GM20000 (cell line): ENCODE results near the gene ZNF292.

Source experiments
- DNase-seq: peaks from one replicate; pipeline ENCODE4 v3.0.0; 2012; ENCODE audit warnings: low spot score
- TF ChIP-seq, protein P1 (sequence below): IDR thresholded peaks from 2 replicates; pipeline ENCODE4 v1.5.1; 2012; ENCODE audit warnings: mild to moderate bottlenecking, control low read depth; ENCODE audit errors: extremely low read depth, missing control alignments

Gene ZNF292

GRCh38 chr6:87154993-87155841 lies at the start of gene ZNF292:
ZNF292 (plus strand) TSS chr6:87155565; CDS start chr6:87155592, 27 bp downstream.
- TF ChIP-seq, protein P1, sequence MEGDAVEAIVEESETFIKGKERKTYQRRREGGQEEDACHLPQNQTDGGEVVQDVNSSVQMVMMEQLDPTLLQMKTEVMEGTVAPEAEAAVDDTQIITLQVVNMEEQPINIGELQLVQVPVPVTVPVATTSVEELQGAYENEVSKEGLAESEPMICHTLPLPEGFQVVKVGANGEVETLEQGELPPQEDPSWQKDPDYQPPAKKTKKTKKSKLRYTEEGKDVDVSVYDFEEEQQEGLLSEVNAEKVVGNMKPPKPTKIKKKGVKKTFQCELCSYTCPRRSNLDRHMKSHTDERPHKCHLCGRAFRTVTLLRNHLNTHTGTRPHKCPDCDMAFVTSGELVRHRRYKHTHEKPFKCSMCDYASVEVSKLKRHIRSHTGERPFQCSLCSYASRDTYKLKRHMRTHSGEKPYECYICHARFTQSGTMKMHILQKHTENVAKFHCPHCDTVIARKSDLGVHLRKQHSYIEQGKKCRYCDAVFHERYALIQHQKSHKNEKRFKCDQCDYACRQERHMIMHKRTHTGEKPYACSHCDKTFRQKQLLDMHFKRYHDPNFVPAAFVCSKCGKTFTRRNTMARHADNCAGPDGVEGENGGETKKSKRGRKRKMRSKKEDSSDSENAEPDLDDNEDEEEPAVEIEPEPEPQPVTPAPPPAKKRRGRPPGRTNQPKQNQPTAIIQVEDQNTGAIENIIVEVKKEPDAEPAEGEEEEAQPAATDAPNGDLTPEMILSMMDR: no peak
- DNase-seq: peak; percentile 91

GRCh38 chr6:87105823-87106222 lies 49.5 kb upstream of the ZNF292 start:
- TF ChIP-seq, protein P1: no peak

DNA sequence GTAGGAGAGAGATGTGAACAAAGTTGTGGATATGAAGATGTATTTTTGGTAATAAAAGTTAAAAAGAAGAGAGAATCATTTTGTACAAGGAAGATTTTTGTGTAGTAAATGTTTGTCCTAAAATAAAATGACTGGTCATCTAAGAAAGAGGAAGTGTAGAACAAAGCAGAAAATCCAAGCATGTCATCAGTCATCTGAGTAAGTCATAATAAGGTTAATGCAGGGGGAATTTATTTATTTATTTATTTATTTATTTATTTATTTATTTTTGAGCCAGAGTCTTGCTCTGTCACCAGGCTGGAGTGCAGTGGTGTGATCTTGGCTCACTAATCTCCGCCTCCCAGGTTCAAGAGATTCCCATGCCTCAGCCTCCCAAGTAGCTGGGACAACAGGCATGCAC lies 44.7 kb upstream of the ZNF292 start:
- DNase-seq: no peak

More at GRCh38 chr6:87105823-87106222, 49.5 kb upstream of the ZNF292 start:
- no peak for DNase-seq

GRCh38 chr6:87115402-87116135 lies 39.8 kb upstream of the ZNF292 start:
- DNase-seq: peak; percentile 59

More for the DNA sequence above, 44.7 kb upstream of the ZNF292 start:
- TF ChIP-seq, protein P1: no peak

GRCh38 chr6:87116922-87117321 lies 38.4 kb upstream of the ZNF292 start:
- TF ChIP-seq, protein P1: no peak
- no peak for DNase-seq

More at GRCh38 chr6:87115402-87116135, 39.8 kb upstream of the ZNF292 start:
- TF ChIP-seq, protein P1: no peak

- DNase-seq: no peak
- TF ChIP-seq, protein P1: no peak
Measured at GRCh38 chr6:87118054-87118453, 37.3 kb upstream of the ZNF292 start.

DNA sequence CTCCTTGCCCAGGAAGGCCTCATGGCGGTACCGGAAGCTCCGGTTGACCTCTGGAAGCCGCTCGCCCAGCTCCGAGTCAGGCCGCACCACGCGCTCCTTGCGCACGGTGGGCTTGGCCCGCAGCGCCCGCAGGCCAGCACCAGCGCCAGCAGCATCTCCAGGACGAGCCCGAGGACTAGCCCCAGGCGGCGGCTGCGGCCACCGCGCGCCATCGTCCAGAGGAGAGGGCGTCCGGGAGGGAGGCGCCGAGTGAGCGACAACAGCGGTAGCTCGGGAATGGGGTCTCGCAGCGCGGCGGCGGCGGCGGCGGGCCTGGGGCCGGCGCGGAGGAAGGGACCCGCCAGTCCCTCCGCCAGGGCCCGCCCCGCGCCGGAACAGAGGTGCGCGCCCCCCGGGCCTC lies 32.9 kb upstream of the ZNF292 start:
- TF ChIP-seq, protein P1: no peak

More for the DNA sequence above, 32.9 kb upstream of the ZNF292 start:
- DNase-seq: no peak
